H1 (cell line): ENCODE results near the gene ITPK1. TPM values are rescaled to one million over a fixed set of nuclear protein-coding genes. Genes with fewer than 3 reads are reported as not detected.

ENCODE experiments used
- CTCF ChIA-PET: fragments of 300-600 bp; sonication (Branson Sonifier 250); formaldehyde crosslinking; loops from one replicate; lab custom pipeline; 2021; ENCODE audit not compliant: partially characterized antibody; lab: Charles Lee
- POLR2A ChIA-PET: fragments of 300-600 bp; sonication (Branson Sonifier 250); formaldehyde crosslinking; loops from one replicate; lab custom pipeline; 2021; ENCODE audit warnings: inconsistent platforms; ENCODE audit not compliant: partially characterized antibody; lab: Charles Lee
- DNase-seq, 2 experiments: peaks; one replicate each; pipeline versions ENCODE4 v3.0.0 to v3.0.0-alpha.2; 2010 to 2022; ENCODE audit warnings: low spot score in 2 of 2, low read depth in 1 of 2, mixed read lengths in 1 of 2
- FAIRE-seq: peaks from 2 replicates; lab custom pipeline; 2011; peaks lifted over from hg19 to GRCh38; lab: Jason Lieb, UNC
- H2AFZ ChIP-seq: 2 replicates; pipeline ENCODE4 v1.8.1; 2012; ENCODE audit warnings: low read length, inconsistent platforms
- H2AK5ac ChIP-seq: 2 replicates; pipeline ENCODE4 v1.6.1; 2013; ENCODE audit warnings: low read depth, low read length
- H2BK120ac ChIP-seq: replicated peaks from 2 replicates; pipeline ENCODE3; 2013; ENCODE audit warnings: low read depth, low read length, inconsistent platforms
- H2BK12ac ChIP-seq: 2 replicates; pipeline ENCODE4 v1.6.1; 2013; ENCODE audit warnings: low read depth, low read length
- H2BK15ac ChIP-seq: 2 replicates; pipeline ENCODE4 v1.6.1; 2013; ENCODE audit warnings: low read length
- H2BK20ac ChIP-seq: 2 replicates; pipeline ENCODE4 v1.6.1; 2013; ENCODE audit warnings: low read length
- H2BK5ac ChIP-seq: 2 replicates; pipeline ENCODE4 v1.6.1; 2013; ENCODE audit warnings: low read depth, low read length
- H3K14ac ChIP-seq: 2 replicates; pipeline ENCODE4 v1.6.1; 2013; ENCODE audit warnings: inconsistent platforms; ENCODE audit not compliant: insufficient read length
- H3K18ac ChIP-seq: 2 replicates; pipeline ENCODE4 v1.6.1; 2013; ENCODE audit warnings: low read length; ENCODE audit errors: extremely low read depth
- H3K23ac ChIP-seq: 2 replicates; pipeline ENCODE4 v1.6.1; 2013; ENCODE audit warnings: inconsistent platforms; ENCODE audit not compliant: insufficient read length
- H3K23me2 ChIP-seq: 2 replicates; pipeline ENCODE4 v1.6.1; 2013; ENCODE audit warnings: low read depth, low read length
- H3K27ac ChIP-seq: 2 replicates; pipeline ENCODE4 v1.6.1; 2011; ENCODE audit warnings: low read depth, low read length, inconsistent platforms
- H3K27me3 ChIP-seq, 4 experiments: replicated peaks in 1 of 4; 1 replicate in 1 of 4; 2 replicates in 3 of 4; pipeline versions ENCODE4 v1.6.1 to v1.8.1; 2011 to 2013; ENCODE audit warnings: low read length in 3 of 4, mild to moderate bottlenecking in 3 of 4, inconsistent platforms in 2 of 4, mixed read lengths in 2 of 4, moderate library complexity in 1 of 4; ENCODE audit not compliant: control insufficient read depth in 3 of 4, insufficient read depth in 3 of 4; ENCODE audit errors: extremely low read depth in 1 of 4
- H3K36me3 ChIP-seq, 4 experiments: 2 replicates each; pipeline versions ENCODE4 v1.6.1 to v1.8.1; 2011 to 2013; ENCODE audit warnings: mild to moderate bottlenecking in 4 of 4, low read length in 3 of 4, moderate library complexity in 2 of 4, control low read depth in 1 of 4, inconsistent platforms in 1 of 4; ENCODE audit not compliant: insufficient read depth in 4 of 4, control insufficient read depth in 2 of 4
- H3K4ac ChIP-seq: replicated peaks from 2 replicates; pipeline ENCODE3; 2013; ENCODE audit warnings: low read length, low read depth, mixed read lengths, inconsistent platforms; ENCODE audit not compliant: insufficient read length
- H3K4me1 ChIP-seq, 4 experiments: replicated peaks in 1 of 4; 1 replicate in 1 of 4; 2 replicates in 3 of 4; pipeline versions ENCODE4 v1.6.1 to v1.8.1; 2011 to 2013; ENCODE audit warnings: low read length in 3 of 4, inconsistent platforms in 2 of 4, mixed read lengths in 1 of 4; ENCODE audit not compliant: insufficient read depth in 4 of 4, control insufficient read depth in 3 of 4
- H3K4me2 ChIP-seq, 2 experiments: 2 replicates each; pipeline versions ENCODE4 v1.6.1 to v1.8.1; 2011 to 2013; ENCODE audit warnings: low read depth in 2 of 2, low read length in 2 of 2, control low read depth in 1 of 2, inconsistent platforms in 1 of 2, mild to moderate bottlenecking in 1 of 2; ENCODE audit not compliant: insufficient read depth in 1 of 2
- H3K4me3 ChIP-seq, 4 experiments: fragments of 200-600, 300-600 bp in 1 of 4; sonication (generic), shearing (Covaris generic), sonication (Bioruptor Twin) in 1 of 4; 2 replicates each; pipeline versions ENCODE4 v1.5.1 to v1.8.1; 2011 to 2016; ENCODE audit warnings: low read length in 4 of 4, low read depth in 3 of 4, control low read depth in 2 of 4, inconsistent platforms in 2 of 4, mild to moderate bottlenecking in 2 of 4, mixed read lengths in 1 of 4, moderate library complexity in 1 of 4; ENCODE audit not compliant: insufficient read depth in 2 of 4; ENCODE audit errors: extremely low read depth in 1 of 4
- H3K56ac ChIP-seq: replicated peaks from 2 replicates; pipeline ENCODE3; 2013; ENCODE audit warnings: low read depth, mild to moderate bottlenecking, mixed read lengths, low read length, inconsistent platforms; ENCODE audit not compliant: insufficient read length
- H3K79me1 ChIP-seq: 2 replicates; pipeline ENCODE4 v1.6.1; 2013; ENCODE audit warnings: low read depth, low read length, control low read depth
- H3K79me2 ChIP-seq, 2 experiments: 2 replicates each; pipeline versions ENCODE4 v1.6.1 to v1.8.1; 2012 to 2013; ENCODE audit warnings: low read length in 2 of 2, mild to moderate bottlenecking in 2 of 2, inconsistent platforms in 1 of 2; ENCODE audit not compliant: insufficient read depth in 2 of 2, control insufficient read depth in 1 of 2
- H3K9ac ChIP-seq, 4 experiments: replicated peaks in 1 of 4; 1 replicate in 1 of 4; 2 replicates in 3 of 4; pipeline versions ENCODE4 v1.6.1 to v1.8.1; 2011 to 2013; ENCODE audit warnings: low read depth in 3 of 4, low read length in 3 of 4, control low read depth in 2 of 4, mild to moderate bottlenecking in 2 of 4, moderate library complexity in 2 of 4, inconsistent platforms in 1 of 4; ENCODE audit errors: extremely low read depth in 1 of 4
- H3K9me3 ChIP-seq, 2 experiments: 2 replicates each; pipeline versions ENCODE4 v1.6.1 to v1.8.1; 2012 to 2013; ENCODE audit warnings: mild to moderate bottlenecking in 2 of 2, moderate library complexity in 2 of 2, control low read depth in 1 of 2, inconsistent platforms in 1 of 2, low read depth in 1 of 2, low read length in 1 of 2, mixed read lengths in 1 of 2; ENCODE audit not compliant: insufficient read depth in 2 of 2
- H4K20me1 ChIP-seq, 2 experiments: replicated peaks in 1 of 2; 2 replicates each; pipeline versions ENCODE3 to v1.8.1; 2011 to 2013; ENCODE audit warnings: inconsistent platforms in 2 of 2, low read length in 2 of 2, mild to moderate bottlenecking in 1 of 2; ENCODE audit not compliant: insufficient read depth in 2 of 2, control insufficient read depth in 1 of 2
- H4K5ac ChIP-seq: 2 replicates; pipeline ENCODE4 v1.6.1; 2013; ENCODE audit warnings: low read length, low read depth, mixed read lengths, inconsistent platforms; ENCODE audit not compliant: insufficient read length
- H4K8ac ChIP-seq: 2 replicates; pipeline ENCODE4 v1.8.0; 2013; ENCODE audit warnings: mild to moderate bottlenecking, moderate library complexity, low read length, inconsistent platforms; ENCODE audit not compliant: insufficient read depth; ENCODE audit errors: extremely low read depth
- H4K91ac ChIP-seq: replicated peaks from 2 replicates; pipeline ENCODE3; 2013; ENCODE audit warnings: low read length, mixed read lengths, inconsistent platforms; ENCODE audit not compliant: insufficient read length
- CEBPB ChIP-seq: IDR thresholded peaks from 2 replicates; pipeline ENCODE4 v1.6.1; 2012; ENCODE audit warnings: low read depth, low read length
- CREB1 ChIP-seq: IDR thresholded peaks from 2 replicates; pipeline ENCODE4 v1.6.1; 2012; ENCODE audit warnings: inconsistent platforms
- GTF2F1 ChIP-seq: IDR thresholded peaks from 2 replicates; pipeline ENCODE4 v1.6.1; 2012; ENCODE audit warnings: low read depth, low read length, improper control_type of control experiment, borderline replicate concordance
- HDAC2 ChIP-seq, 2 experiments: fragments of 300-600 bp in 1 of 2; sonication (generic) in 1 of 2; IDR thresholded peaks; 2 replicates each; pipeline ENCODE4 v1.6.1; 2011 to 2012; ENCODE audit warnings: low read depth in 2 of 2, low read length in 2 of 2, mild to moderate bottlenecking in 2 of 2, moderate library complexity in 2 of 2, borderline replicate concordance in 1 of 2, inconsistent platforms in 1 of 2
- MAX ChIP-seq: IDR thresholded peaks from 2 replicates; pipeline ENCODE4 v1.6.1; 2012; ENCODE audit warnings: inconsistent platforms
- NRF1 ChIP-seq: IDR thresholded peaks from 2 replicates; pipeline ENCODE4 v1.6.1; 2011; ENCODE audit warnings: mild to moderate bottlenecking, low read depth, low read length, improper control_type of control experiment
- PHF8 ChIP-seq: fragments of 200-600 bp; sonication (generic); conservative IDR thresholded peaks from 2 replicates; pipeline ENCODE4 v1.7.1; 2012; ENCODE audit warnings: low read depth, mild to moderate bottlenecking, inconsistent platforms, low read length, moderate library complexity
- RXRA ChIP-seq: IDR thresholded peaks from 2 replicates; pipeline ENCODE4 v1.6.1; 2011; ENCODE audit warnings: low read depth, mild to moderate bottlenecking, low read length, moderate library complexity; ENCODE audit not compliant: insufficient read depth
- SIN3A ChIP-seq, 2 experiments: IDR thresholded peaks in 1 of 2; conservative IDR thresholded peaks in 1 of 2; 2 replicates each; pipeline ENCODE4 v1.6.1; 2011 to 2012; ENCODE audit warnings: low read length in 2 of 2, improper control_type of control experiment in 1 of 2, low read depth in 1 of 2, mild to moderate bottlenecking in 1 of 2
- TAF1 ChIP-seq: IDR thresholded peaks from 2 replicates; pipeline ENCODE4 v1.6.1; 2011; ENCODE audit warnings: mild to moderate bottlenecking, low read depth, low read length
- TBP ChIP-seq: IDR thresholded peaks from 2 replicates; pipeline ENCODE4 v1.6.1; 2011; ENCODE audit warnings: low read depth, low read length, improper control_type of control experiment
- ZNF274 ChIP-seq: IDR thresholded peaks from 2 replicates; pipeline ENCODE4 v1.7.0; 2012; ENCODE audit warnings: low read length, borderline replicate concordance; ENCODE audit errors: extremely low read depth
- WGBS, 2 experiments: shearing (Covaris generic) in 1 of 2; methylation state at CpG; one replicate each; pipeline versions ENCODE4 v1.1.6 to v1.1.7; 2013 to 2015; ENCODE audit warnings: low lambda C conversion rate in 2 of 2, mixed read lengths in 2 of 2, inconsistent platforms in 1 of 2, low coverage in 1 of 2, missing lambda C conversion rate in 1 of 2; ENCODE audit not compliant: insufficient replicate concordance in 2 of 2, insufficient coverage in 1 of 2, insufficient read length in 1 of 2; ENCODE audit errors: extremely low coverage in 1 of 2, missing lambda C conversion rate in 1 of 2; 5-methylcytosine and 5-hydroxymethylcytosine counted together
- polyA plus RNA-seq, 7 experiments: library from polyadenylated mRNA; depleted of rRNA in 3 of 7; stranded (reverse) in 5 of 7; unstranded in 2 of 7; fragments of >200 nt in 5 of 7; fragments of 200-250 nt in 2 of 7; gene quantifications; 1 replicate in 5 of 7; 2 replicates in 1 of 7; 4 replicates in 1 of 7; pipeline versions ENCODE4 v1.2.1 to v1.2.3, GENCODE V29; 2011 to 2013; ENCODE audit warnings: missing spikeins in 2 of 7, mixed read lengths in 2 of 7
- total RNA-seq: library from RNA; stranded (reverse); fragmentation: NEBNext Ultra II Directional; extraction: Animal tissue kit (Norgen Biotek cat#: 25700); gene quantifications from 2 replicates; pipeline ENCODE4 v1.2.1, GENCODE V29; 2021

ITPK1 gene
- total and polyA plus RNA-seq, 2 of the 8 experiments (the other 6 are each of a cell fraction or from before 2014, with no cell fraction given): 108 to 143 TPM

GRCh38 chr14:92924247-92924646 is 191.5 kb downstream of the ITPK1 start:
- FAIRE-seq (no peak), DNase-seq (peak in 1 of 2 experiments; percentile 51)
- Histone ChIP-seq H3K36me3 (no peaks in the 10 kb centered on the region), H2BK5ac (no peak overlapping the region), H3K4me1 (peaks cover 0 to 15% (median 4%) of the 10 kb centered on the region in 4 experiments; a peak in 4 of 7 replicates), H3K9ac (no peak overlapping the region), H2BK120ac (no peak overlapping the region), H4K20me1 (peaks cover 0 to 3% of the 10 kb centered on the region in 2 experiments), H3K27ac (no peak overlapping the region), H3K23me2 (peaks cover 13% of the 10 kb centered on the region; the same call in 1 of the 2 replicates), H3K79me2 (no peaks in the 10 kb centered on the region), H2AK5ac (no peak overlapping the region), H4K91ac (no peak overlapping the region), H2BK20ac (no peak overlapping the region), H2AFZ (no peak overlapping the region), H4K8ac (no peak overlapping the region), H2BK12ac (no peak overlapping the region), H3K4me2 (peak overlapping the region; percentile 47 to 95; a peak in 3 of 4 replicates), H3K14ac (no peak overlapping the region), H3K27me3 (peaks cover 0 to 7% (median under 1%) of the 10 kb centered on the region in 4 experiments; a peak in 3 of 7 replicates), H2BK15ac (peak overlapping the region; percentile 53; the same call in 1 of the 2 replicates), H3K23ac (no peak overlapping the region), H3K9me3 (no peaks in the 10 kb centered on the region), H3K79me1 (no peaks in the 10 kb centered on the region), H3K56ac (no peak overlapping the region), H3K18ac (no peak overlapping the region), H3K4me3 (peak overlapping the region in 3 of 4 experiments; percentile 23 to 79 (median 71); a peak in 4 of 8 replicates), H4K5ac (no peak overlapping the region), H3K4ac (no peak overlapping the region)
- ChIA-PET POLR2A (interaction anchor here (0.6 to 1.9 kb wide), 3 partner anchors 10 to 40 kb away, joined by 3 to 6 read pairs (median 4); no protein-coding TSS in a partner anchor), CTCF (interaction anchor here (1.1 kb wide), 1 partner anchor 215 kb away, joined by 3 read pairs; no protein-coding TSS in a partner anchor)
- 46% methylated on average over 5 of the region's 5 CpGs; no CpG with 5 or more reads in 1 of the 2 experiments for WGBS, 2 experiments
- TF ChIP-seq CEBPB (no peak), TBP (no peak), GTF2F1 (no peak), TAF1 (no peak), HDAC2 (IDR thresholded peaks at IDR 0.05; ENCODE audit: borderline replicate concordance in 1 of 2, low read depth in 2 of 2, low read length in 2 of 2) (no peak), RXRA (no peak), SIN3A (conservative IDR thresholded peaks at IDR 0.05 in 1 of 2, IDR thresholded peaks at IDR 0.05 in 1 of 2; ENCODE audit: low read depth in 1 of 2, low read length in 2 of 2) (no peak), NRF1 (no peak), MAX (0 out of 2 replicates have a peak, but pooled peaks have one; percentile 16), CREB1 (no peak), PHF8 (no peak), ZNF274 (no peak)
